H9 (cell line): ENCODE data around the gene NT5DC4. TPM values are rescaled to one million over a fixed set of nuclear protein-coding genes. Genes with fewer than 3 reads are reported as not detected.

Source experiments
- DNase-seq: peaks from one replicate; pipeline ENCODE4 v3.0.0-alpha.2; 2017
- H2AFZ ChIP-seq: one replicate; pipeline ENCODE4 v1.6.1; 2013; ENCODE audit warnings: mild to moderate bottlenecking, low read length, control low read depth, moderate library complexity
- H2AK5ac ChIP-seq: 2 replicates; pipeline ENCODE4 v1.6.1; 2013; ENCODE audit warnings: low read length, control low read depth, mixed read lengths; ENCODE audit not compliant: insufficient read length
- H2BK120ac ChIP-seq: one replicate; pipeline ENCODE4 v1.6.1; 2013; ENCODE audit warnings: low read depth, mild to moderate bottlenecking, low read length, control low read depth, inconsistent platforms; ENCODE audit not compliant: poor library complexity, severe bottlenecking
- H2BK12ac ChIP-seq: 2 replicates; pipeline ENCODE4 v1.6.1; 2013; ENCODE audit warnings: low read length, control low read depth, mixed read lengths, low read depth; ENCODE audit not compliant: insufficient read length
- H2BK15ac ChIP-seq: 2 replicates; pipeline ENCODE4 v1.6.1; 2013; ENCODE audit warnings: low read depth, low read length, control low read depth
- H2BK20ac ChIP-seq: one replicate; pipeline ENCODE4 v1.6.1; 2013; ENCODE audit warnings: low read depth, mild to moderate bottlenecking, low read length, control low read depth, inconsistent platforms; ENCODE audit not compliant: poor library complexity, severe bottlenecking
- H2BK5ac ChIP-seq: 2 replicates; pipeline ENCODE4 v1.6.1; 2013; ENCODE audit warnings: low read length, control low read depth, mixed read lengths; ENCODE audit not compliant: insufficient read length
- H3K14ac ChIP-seq: 2 replicates; pipeline ENCODE4 v1.6.1; 2013; ENCODE audit warnings: low read length, control low read depth; ENCODE audit not compliant: insufficient read depth
- H3K18ac ChIP-seq: 2 replicates; pipeline ENCODE4 v1.6.1; 2013; ENCODE audit warnings: low read depth, mild to moderate bottlenecking, mixed read lengths, low read length, control low read depth; ENCODE audit not compliant: insufficient read length
- H3K23ac ChIP-seq: 2 replicates; pipeline ENCODE4 v1.6.1; 2013; ENCODE audit warnings: low read length, control low read depth, mixed read lengths, low read depth; ENCODE audit not compliant: insufficient read length
- H3K23me2 ChIP-seq: 2 replicates; pipeline ENCODE4 v1.6.1; 2013; ENCODE audit warnings: low read depth, mild to moderate bottlenecking, mixed read lengths, low read length, control low read depth; ENCODE audit not compliant: insufficient read length, poor library complexity, severe bottlenecking
- H3K27ac ChIP-seq: 2 replicates; pipeline ENCODE4 v1.5.1; 2013; ENCODE audit warnings: low read length, control low read depth, mixed read lengths, low read depth; ENCODE audit not compliant: insufficient read length
- H3K27me3 ChIP-seq: 2 replicates; pipeline ENCODE4 v1.6.1; 2013; ENCODE audit warnings: low read length, control low read depth, inconsistent platforms; ENCODE audit not compliant: insufficient read depth
- H3K4ac ChIP-seq: 2 replicates; pipeline ENCODE4 v1.6.1; 2013; ENCODE audit warnings: low read depth, mild to moderate bottlenecking, control low read depth, inconsistent platforms, low read length, moderate library complexity
- H3K4me1 ChIP-seq: 2 replicates; pipeline ENCODE4 v1.6.1; 2013; ENCODE audit warnings: low read length, control low read depth, inconsistent platforms; ENCODE audit not compliant: insufficient read depth
- H3K4me2 ChIP-seq: 2 replicates; pipeline ENCODE4 v1.6.1; 2013; ENCODE audit warnings: low read length, control low read depth, mixed read lengths; ENCODE audit not compliant: insufficient read length, insufficient read depth
- H3K56ac ChIP-seq: 2 replicates; pipeline ENCODE4 v1.6.1; 2013; ENCODE audit warnings: low read depth, mild to moderate bottlenecking, mixed read lengths, low read length, control low read depth; ENCODE audit not compliant: insufficient read length
- H3K79me1 ChIP-seq: 2 replicates; pipeline ENCODE4 v1.6.1; 2013; ENCODE audit warnings: low read depth, mild to moderate bottlenecking, moderate library complexity, low read length, control low read depth, inconsistent platforms; ENCODE audit not compliant: insufficient read depth, poor library complexity, severe bottlenecking
- H3K79me2 ChIP-seq: 2 replicates; pipeline ENCODE4 v1.6.1; 2013; ENCODE audit warnings: low read length, control low read depth, inconsistent platforms; ENCODE audit not compliant: insufficient read depth
- H3K9ac ChIP-seq: 2 replicates; pipeline ENCODE4 v1.6.1; 2013; ENCODE audit warnings: low read length, control low read depth, mixed read lengths; ENCODE audit not compliant: insufficient read length; ENCODE audit errors: extremely low read depth
- H3K9me3 ChIP-seq: one replicate; pipeline ENCODE4 v1.6.1; 2013; ENCODE audit warnings: low read depth, low read length, inconsistent platforms; ENCODE audit not compliant: control insufficient read depth
- H3T11ph ChIP-seq: one replicate; pipeline ENCODE4 v1.6.1; 2013; ENCODE audit warnings: mild to moderate bottlenecking, low read length, control low read depth, inconsistent platforms
- H4K20me1 ChIP-seq: one replicate; pipeline ENCODE4 v1.6.1; 2013; ENCODE audit not compliant: control insufficient read depth, insufficient read length, insufficient read depth
- H4K5ac ChIP-seq: 2 replicates; pipeline ENCODE4 v1.6.1; 2013; ENCODE audit warnings: low read depth, mild to moderate bottlenecking, mixed read lengths, low read length, control low read depth; ENCODE audit not compliant: insufficient read length
- H4K8ac ChIP-seq: replicated peaks from 2 replicates; pipeline ENCODE4 v1.6.1; 2013; ENCODE audit warnings: low read length, control low read depth, mixed read lengths, low read depth; ENCODE audit not compliant: insufficient read length
- H4K91ac ChIP-seq: 2 replicates; pipeline ENCODE4 v1.6.1; 2013; ENCODE audit warnings: low read depth, mild to moderate bottlenecking, moderate library complexity, mixed read lengths, low read length, control low read depth; ENCODE audit not compliant: insufficient read length
- H3K27ac Mint-ChIP-seq, 3 experiments: 2 replicates in 2 of 3; 3 replicates in 1 of 3; pipeline ENCODE4 v1.8.0; 2020 to 2021; ENCODE audit warnings: mixed read lengths in 3 of 3, mild to moderate bottlenecking in 1 of 3, moderate library complexity in 1 of 3
- H3K27me3 Mint-ChIP-seq: 2 replicates; pipeline ENCODE4 v1.8.0; 2021; ENCODE audit warnings: low read depth, mild to moderate bottlenecking, moderate library complexity, mixed read lengths
- H3K36me3 Mint-ChIP-seq, 3 experiments: 2 replicates in 2 of 3; 3 replicates in 1 of 3; pipeline ENCODE4 v1.8.0; 2020 to 2021; ENCODE audit warnings: low read depth in 3 of 3, mixed read lengths in 3 of 3; ENCODE audit not compliant: insufficient read depth in 1 of 3
- H3K4me1 Mint-ChIP-seq, 2 experiments: 2 replicates each; pipeline ENCODE4 v1.8.0; 2020; ENCODE audit warnings: mixed read lengths in 2 of 2
- H3K4me3 Mint-ChIP-seq, 2 experiments: 2 replicates in 1 of 2; 3 replicates in 1 of 2; pipeline ENCODE4 v1.8.0; 2020 to 2021; ENCODE audit warnings: mild to moderate bottlenecking in 2 of 2, mixed read lengths in 2 of 2, moderate library complexity in 1 of 2
- H3K9me3 Mint-ChIP-seq, 2 experiments: 2 replicates in 1 of 2; 3 replicates in 1 of 2; pipeline ENCODE4 v1.8.0; 2020; ENCODE audit warnings: mild to moderate bottlenecking in 2 of 2, mixed read lengths in 2 of 2, moderate library complexity in 1 of 2
- WGBS: extraction: QIAGEN DNeasy Blood & Tissue Kit; methylation state at CpG from one replicate; pipeline ENCODE4 v1.1.7; 2013; ENCODE audit warnings: missing lambda C conversion rate, low lambda C conversion rate, mixed read lengths; ENCODE audit not compliant: insufficient read length; ENCODE audit errors: extremely low coverage; 5-methylcytosine and 5-hydroxymethylcytosine counted together
- total RNA-seq: library from RNA; stranded (reverse); gene quantifications from 2 replicates; pipeline ENCODE4 v1.2.1, GENCODE V29; 2021
- TF ChIP-seq, protein P1 (sequence below): fragments of 200-600 bp; sonication (generic); conservative IDR thresholded peaks from 3 replicates; pipeline ENCODE4 v1.8.0; 2021; ENCODE audit warnings: antibody characterized with exemption, mild to moderate bottlenecking

Gene NT5DC4
- total RNA-seq, 1 experiment from 2014 or later, result not detected

- H3K9me3 Mint-ChIP-seq, result no peaks in the 10 kb centered on the region; a peak in 1 of 5 replicates
- no peaks in the 10 kb centered on the region for H3K4me1 Mint-ChIP-seq
- H3K27ac Mint-ChIP-seq, result no peak overlapping the region
- Histone ChIP-seq H3K14ac (no peak overlapping the region), H3K4me2 (no peak overlapping the region), H2AK5ac (no peak overlapping the region), H3K27me3 (no peaks in the 10 kb centered on the region), H2BK20ac (no peak overlapping the region), H3K4me1 (no peaks in the 10 kb centered on the region), H3K23ac (no peak overlapping the region), H4K8ac (no peak overlapping the region), H3K56ac (no peak overlapping the region), H3K9ac (no peak overlapping the region), H3K79me2 (no peaks in the 10 kb centered on the region), H4K5ac (no peak overlapping the region), H3K27ac (no peak overlapping the region), H3K4ac (no peak overlapping the region), H4K20me1 (no peaks in the 10 kb centered on the region), H3K23me2 (no peaks in the 10 kb centered on the region), H2BK120ac (no peak overlapping the region), H3K18ac (no peak overlapping the region), H3T11ph (no peak overlapping the region), H4K91ac (no peak overlapping the region), H2BK15ac (no peak overlapping the region), H2AFZ (no peak overlapping the region), H3K79me1 (no peaks in the 10 kb centered on the region), H2BK5ac (no peak overlapping the region), H3K9me3 (no peaks in the 10 kb centered on the region), H2BK12ac (no peak overlapping the region)
- H3K27me3 Mint-ChIP-seq, result peaks cover 12% of the 10 kb centered on the region
- TF ChIP-seq, protein P1, sequence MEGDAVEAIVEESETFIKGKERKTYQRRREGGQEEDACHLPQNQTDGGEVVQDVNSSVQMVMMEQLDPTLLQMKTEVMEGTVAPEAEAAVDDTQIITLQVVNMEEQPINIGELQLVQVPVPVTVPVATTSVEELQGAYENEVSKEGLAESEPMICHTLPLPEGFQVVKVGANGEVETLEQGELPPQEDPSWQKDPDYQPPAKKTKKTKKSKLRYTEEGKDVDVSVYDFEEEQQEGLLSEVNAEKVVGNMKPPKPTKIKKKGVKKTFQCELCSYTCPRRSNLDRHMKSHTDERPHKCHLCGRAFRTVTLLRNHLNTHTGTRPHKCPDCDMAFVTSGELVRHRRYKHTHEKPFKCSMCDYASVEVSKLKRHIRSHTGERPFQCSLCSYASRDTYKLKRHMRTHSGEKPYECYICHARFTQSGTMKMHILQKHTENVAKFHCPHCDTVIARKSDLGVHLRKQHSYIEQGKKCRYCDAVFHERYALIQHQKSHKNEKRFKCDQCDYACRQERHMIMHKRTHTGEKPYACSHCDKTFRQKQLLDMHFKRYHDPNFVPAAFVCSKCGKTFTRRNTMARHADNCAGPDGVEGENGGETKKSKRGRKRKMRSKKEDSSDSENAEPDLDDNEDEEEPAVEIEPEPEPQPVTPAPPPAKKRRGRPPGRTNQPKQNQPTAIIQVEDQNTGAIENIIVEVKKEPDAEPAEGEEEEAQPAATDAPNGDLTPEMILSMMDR, result no peak
- no peak overlapping the region for H3K4me3 Mint-ChIP-seq
- DNase-seq, result no peak
- H3K36me3 Mint-ChIP-seq, result no peaks in the 10 kb centered on the region
- no CpG with 5 or more reads among the region's 10 CpGs for WGBS
These were observed 11.9 kb upstream of the NT5DC4 start for GRCh38 chr2:112708968-112709367.
